Ovary (tissue), 9 donors: ENCODE results near the gene PKP3. TPM values are rescaled to one million over a fixed set of nuclear protein-coding genes. Genes with fewer than 3 reads are reported as not detected.
"Not testable (repeated sequence)": the region's sequence is repeated elsewhere in the genome, so short reads cannot be mapped to it uniquely, and the experiment has no call there.

Experiments used
- DNase-seq, 5 donors: peaks; one replicate each; pipeline ENCODE4 v3.0.0-alpha.2; 2019 to 2020
- H3K27ac ChIP-seq, 2 donors: fragments of 200-600 bp; one replicate each; pipeline versions ENCODE4 v1.5.1 to v1.8.0; 2019 to 2022
- H3K27me3 ChIP-seq: fragments of 200-600 bp; one replicate; pipeline ENCODE4 v1.8.0; 2022
- H3K36me3 ChIP-seq: fragments of 200-600 bp; sonication (generic); one replicate; pipeline ENCODE4 v1.5.1; 2019
- H3K4me1 ChIP-seq: one replicate; pipeline ENCODE4 v1.8.1; 2013; ENCODE audit warnings: mild to moderate bottlenecking, moderate library complexity; ENCODE audit not compliant: insufficient read depth
- H3K4me3 ChIP-seq: fragments of 200-600 bp; sonication (generic); one replicate; pipeline ENCODE4 v1.5.1; 2017
- H3K9me3 ChIP-seq, 2 donors: fragments of 200-600 bp in 1 of 2; sonication (generic) in 1 of 2; one replicate each; pipeline versions ENCODE4 v1.5.1 to v1.8.1; 2013 to 2019; ENCODE audit warnings: mild to moderate bottlenecking in 1 of 2, moderate library complexity in 1 of 2
- CTCF ChIP-seq, 3 donors: fragments of 450-650 bp in 2 of 3; fragments of 200-600 bp in 1 of 3; IDR thresholded peaks; one replicate each; pipeline versions ENCODE4 v1.5.1 to v1.8.0; 2016 to 2022; ENCODE audit warnings: antibody characterized with exemption in 3 of 3, mild to moderate bottlenecking in 1 of 3
- EP300 ChIP-seq: sonication (generic); formaldehyde crosslinking; IDR thresholded peaks from one replicate; pipeline ENCODE4 v1.6.1; 2017; ENCODE audit warnings: antibody characterized with exemption
- POLR2A ChIP-seq: fragments of 450-650 bp; IDR thresholded peaks from one replicate; pipeline ENCODE4 v1.6.1; 2017; ENCODE audit warnings: antibody characterized with exemption, mild to moderate bottlenecking, moderate library complexity
- WGBS, 3 donors: extraction: QIAGEN DNeasy Blood & Tissue Kit in 1 of 3; methylation state at CpG; one replicate each; pipeline versions ENCODE4 v1.1.5 to v1.1.7; 2013 to 2017; 5-methylcytosine and 5-hydroxymethylcytosine counted together
- intact Hi-C, 4 donors: fragments of 100-400 bp; cut with DNase I; formaldehyde crosslinking; loops; one replicate each; pipeline versions ENCODE4 v1.11.0 to v1.15.1; 2022 to 2023
- polyA plus RNA-seq, 2 donors: library from polyadenylated mRNA; stranded (reverse); fragments of 200-250 nt in 1 of 2; fragments of 350-450 nt in 1 of 2; fragmentation: Illumina TruSeq in 1 of 2; extraction: RNeasy Lipid Tissue Mini Kit (QIAGEN cat#74804) in 1 of 2; gene quantifications; one replicate each; pipeline ENCODE4 v1.2.3, GENCODE V29; 2013 to 2014
- total RNA-seq, 7 donors: library from RNA; depleted of rRNA in 2 of 7; stranded (reverse); fragments of >200 nt in 2 of 7; fragmentation: NEBNext Ultra II Directional in 3 of 7; extraction: Animal tissue kit (Norgen Biotek cat#: 25700) in 3 of 7; gene quantifications; one replicate each; pipeline versions ENCODE4 v1.1.0 to v1.2.4, GENCODE V29; 2016 to 2023
- donor health status: DM: no; HTN: no; CAD: no; lungs with moderate emphysema.
- donor health status: DM: no; HTN: no; CAD: no.
- donor health status: Bipolar disorder and iron deficiency.
- donor health status: DM: yes; HTN: yes; CAD: no.
- donor health status: DM: no; HTN: no; CAD: no.
- donor health status: DM: yes; HTN: yes; CAD: no.

The PKP3 gene
- total and polyA plus RNA-seq, 9 donors = 0.21 to 56.8 (median 3.0) TPM; not detected in 1

GRCh38 chr11:424232-424631 lies 30.2 kb downstream of the PKP3 start:
- H3K4me1 ChIP-seq = no peaks in the 10 kb centered on the region
- no peaks in the 10 kb centered on the region for H3K9me3 ChIP-seq
- TF ChIP-seq CTCF (IDR thresholded peaks at IDR 0.05) (no peak), POLR2A (no peak), EP300 (no peak)
- H3K36me3 ChIP-seq = no peaks in the 10 kb centered on the region
- no peaks in the 10 kb centered on the region for H3K27me3 ChIP-seq
- WGBS, 3 donors = 75 to 86% (median 81%) methylated on average over 4 of the region's 4 CpGs
- no peak overlapping the region for H3K4me3 ChIP-seq
- DNase-seq = no peak
- intact Hi-C loops = no loop called here
- no peak overlapping the region for H3K27ac ChIP-seq

- H3K27ac ChIP-seq, intact Hi-C loops, H3K9me3 ChIP-seq, H3K4me3 ChIP-seq, H3K27me3 ChIP-seq, H3K4me1 ChIP-seq, H3K36me3 ChIP-seq: not testable (repeated sequence)
- peak in 1 of 5 donors; percentile 1 for DNase-seq
- 26 to 40% (median 30%) methylated on average over 29 to 34 of the region's 45 CpGs for WGBS, 3 donors
Measured at GRCh38 chr11:424766-425165, 30.8 kb downstream of the PKP3 start.

- H3K4me1 ChIP-seq = no peaks in the 10 kb centered on the region
- H3K4me3 ChIP-seq = no peak overlapping the region
- no peaks in the 10 kb centered on the region for H3K9me3 ChIP-seq
- no peak for TF ChIP-seq POLR2A
- TF ChIP-seq EP300 = no peak
- no peak for TF ChIP-seq CTCF (IDR thresholded peaks at IDR 0.05)
- no peaks in the 10 kb centered on the region for H3K36me3 ChIP-seq
- intact Hi-C loops = no loop called here
- no peaks in the 10 kb centered on the region for H3K27me3 ChIP-seq
- 56 to 71% (median 68%) methylated on average over 4 of the region's 4 CpGs for WGBS, 3 donors
- H3K27ac ChIP-seq = no peak overlapping the region
- DNase-seq = no peak
Measured at GRCh38 chr11:425301-425700, 31.3 kb downstream of the PKP3 start.

- peak in 1 of 5 donors; percentile 17 for DNase-seq
- no peak overlapping the region for H3K27ac ChIP-seq
- no peak overlapping the region for H3K4me3 ChIP-seq
- intact Hi-C loops = no loop called here
- no peak for TF ChIP-seq POLR2A
- TF ChIP-seq CTCF (IDR thresholded peaks at IDR 0.05) = no peak
- 79 to 87% (median 85%) methylated on average over 8 of the region's 8 CpGs for WGBS, 3 donors
- H3K4me1 ChIP-seq = no peaks in the 10 kb centered on the region
- no peaks in the 10 kb centered on the region for H3K27me3 ChIP-seq
- H3K36me3 ChIP-seq = no peaks in the 10 kb centered on the region
- H3K9me3 ChIP-seq = no peaks in the 10 kb centered on the region
Measured at GRCh38 chr11:426851-427250, 32.8 kb downstream of the PKP3 start.

- H3K9me3 ChIP-seq = no peaks in the 10 kb centered on the region
- no peaks in the 10 kb centered on the region for H3K27me3 ChIP-seq
- H3K27ac ChIP-seq = no peak overlapping the region
- intact Hi-C loops = no loop called here
- 87 to 93% (median 91%) methylated on average over 24 of the region's 24 CpGs for WGBS, 3 donors
- no peaks in the 10 kb centered on the region for H3K4me1 ChIP-seq
- no peaks in the 10 kb centered on the region for H3K36me3 ChIP-seq
- no peak overlapping the region for H3K4me3 ChIP-seq
- TF ChIP-seq EP300 (no peak), POLR2A (no peak), CTCF (IDR thresholded peaks at IDR 0.05) (no peak)
- no peak for DNase-seq
Measured at GRCh38 chr11:428295-428694, 34.3 kb downstream of the PKP3 start.
